Measurements from ENCODE around the gene EDN2.
A peak's percentile ranks its signal among the peaks of the same experiment; 100 is the strongest.

Gene EDN2

GRCh38 chr1:41437011-41437355 lies 47.5 kb downstream of the EDN2 start:
- no peak for DNase-seq (ENCODE audit: low read depth in 2 of 2)

GRCh38 chr1:41436281-41437010 lies 48.0 kb downstream of the EDN2 start:
- DNase-seq (ENCODE audit: low read depth in 2 of 2) = no peak

GRCh38 chr1:41435570-41436178 lies 48.8 kb downstream of the EDN2 start:
- DNase-seq (ENCODE audit: low read depth in 2 of 2) = no peak

- no peak for DNase-seq (ENCODE audit: low read depth in 2 of 2)
These were observed 49.6 kb downstream of the EDN2 start for GRCh38 chr1:41434748-41435449.

GRCh38 chr1:41434306-41434705 lies 50.2 kb downstream of the EDN2 start:
- DNase-seq (ENCODE audit: low read depth in 2 of 2) = no peak

GRCh38 chr1:41433501-41433900 lies 51.0 kb downstream of the EDN2 start:
- DNase-seq (ENCODE audit: low read depth in 2 of 2) = no peak

GRCh38 chr1:41432481-41433280 lies 51.8 kb downstream of the EDN2 start:
- DNase-seq (ENCODE audit: low read depth in 2 of 2) = peak; percentile 40 to 49

GRCh38 chr1:41431490-41432350 lies 52.8 kb downstream of the EDN2 start:
- no peak for DNase-seq (ENCODE audit: low read depth in 2 of 2)

GRCh38 chr1:41430582-41430981 lies 53.9 kb downstream of the EDN2 start:
- no peak for DNase-seq (ENCODE audit: low read depth in 2 of 2)

- no peak for DNase-seq (ENCODE audit: low read depth in 2 of 2)
These were observed 54.4 kb downstream of the EDN2 start for GRCh38 chr1:41430069-41430468.

GRCh38 chr1:41429641-41430035 lies 54.8 kb downstream of the EDN2 start:
- no peak for DNase-seq (ENCODE audit: low read depth in 2 of 2)
